Ishikawa (cell line): ENCODE data around the gene GALNTL6.

Experiments used
- CEBPB ChIP-seq: IDR thresholded peaks from 2 replicates; pipeline ENCODE4 v1.6.1; 2012
- CREB1 ChIP-seq: IDR thresholded peaks from 2 replicates; pipeline ENCODE4 v1.6.1; 2012; ENCODE audit warnings: low read depth
- EGR1 ChIP-seq: IDR thresholded peaks from 2 replicates; pipeline ENCODE4 v1.6.1; 2012
- EP300 ChIP-seq: IDR thresholded peaks from 2 replicates; pipeline ENCODE4 v1.6.1; 2012; ENCODE audit warnings: borderline replicate concordance
- FOXM1 ChIP-seq: IDR thresholded peaks from 2 replicates; pipeline ENCODE4 v1.6.1; 2012; ENCODE audit warnings: low read depth, borderline replicate concordance
- NFIC ChIP-seq: IDR thresholded peaks from 2 replicates; pipeline ENCODE4 v1.6.1; 2012
- RAD21 ChIP-seq: IDR thresholded peaks from 2 replicates; pipeline ENCODE4 v1.6.1; 2012; ENCODE audit warnings: low read depth
- TAF1 ChIP-seq: IDR thresholded peaks from 2 replicates; pipeline ENCODE4 v1.6.1; 2012; ENCODE audit warnings: low read depth, mild to moderate bottlenecking
- TCF12 ChIP-seq: IDR thresholded peaks from 2 replicates; pipeline ENCODE4 v1.6.1; 2012; ENCODE audit warnings: low read depth
- TEAD4 ChIP-seq: IDR thresholded peaks from 2 replicates; pipeline ENCODE4 v1.6.1; 2012
- YY1 ChIP-seq: IDR thresholded peaks from 2 replicates; pipeline ENCODE4 v1.6.1; 2012; ENCODE audit warnings: low read depth
- ZBTB7A ChIP-seq: IDR thresholded peaks from 2 replicates; pipeline ENCODE4 v1.6.1; 2012; ENCODE audit warnings: low read depth
- TF ChIP-seq, protein P1 (sequence below): IDR thresholded peaks from 2 replicates; pipeline ENCODE4 v1.6.1; 2012
- TF ChIP-seq, protein P2 (sequence below): IDR thresholded peaks from 2 replicates; pipeline ENCODE4 v1.6.1; 2012; ENCODE audit warnings: low read depth, mild to moderate bottlenecking
- TF ChIP-seq, protein P3 (sequence below): IDR thresholded peaks from 2 replicates; pipeline ENCODE4 v1.6.1; 2012

GALNTL6 gene

DNA sequence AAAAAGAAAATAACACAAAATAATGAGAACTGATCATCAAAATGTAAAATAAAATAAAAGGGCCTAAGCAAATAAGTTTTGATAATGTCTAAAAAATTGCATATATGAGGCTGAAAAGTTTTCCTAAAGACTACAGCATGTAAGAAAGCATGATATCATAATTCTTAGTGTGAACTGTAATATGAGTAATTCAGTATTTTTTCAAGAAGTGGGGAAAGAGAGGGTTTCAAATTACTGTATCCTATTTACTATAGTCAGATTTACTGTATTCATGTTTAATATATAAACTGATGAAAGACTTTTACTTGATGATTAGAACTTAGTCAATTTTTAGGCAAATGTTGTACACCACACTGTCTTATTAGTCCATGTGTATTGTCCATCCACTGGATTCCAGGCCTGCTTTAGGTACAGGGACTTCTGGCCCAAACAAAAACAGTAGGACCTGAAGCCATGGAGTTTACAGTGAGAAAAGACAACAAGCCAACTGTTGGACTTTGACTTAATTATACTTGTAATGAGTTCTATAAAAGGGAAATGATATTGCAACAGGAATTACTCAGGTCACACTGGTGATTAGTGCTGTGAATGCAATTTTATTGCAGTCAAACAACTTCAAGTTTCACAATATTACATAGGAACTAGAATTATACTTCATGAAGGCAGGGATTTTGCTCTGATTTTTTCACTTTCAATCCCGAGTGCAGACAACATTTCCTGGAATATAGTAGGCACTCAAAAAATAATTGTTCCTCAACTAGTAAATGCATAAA, 837.7 kb downstream of the GALNTL6 start:
- TF ChIP-seq RAD21 = no peak

DNA sequence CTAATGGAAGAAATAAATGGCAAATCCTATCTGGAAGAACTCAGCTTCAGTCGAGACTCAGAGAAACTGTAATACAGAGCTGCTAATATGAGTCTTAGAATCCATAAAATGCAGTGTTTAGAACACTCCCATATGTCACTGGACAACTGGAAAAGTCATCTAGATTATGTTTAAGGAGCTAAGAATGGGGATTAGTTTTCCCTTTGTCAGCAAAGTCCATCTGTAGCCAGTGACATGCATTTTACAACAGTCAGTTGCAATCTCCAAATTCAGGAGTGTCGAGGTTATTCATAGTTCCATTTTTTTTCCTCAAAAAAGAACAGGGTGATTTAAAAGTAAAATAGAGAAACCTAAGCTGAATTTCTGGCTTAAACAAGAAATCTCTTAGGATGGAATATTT, 838.8 kb downstream of the GALNTL6 start:
- TF ChIP-seq RAD21 = no peak
- TF ChIP-seq TCF12 = no peak
- TF ChIP-seq CREB1 = no peak
- TF ChIP-seq FOXM1 = no peak
- TF ChIP-seq, protein P1, sequence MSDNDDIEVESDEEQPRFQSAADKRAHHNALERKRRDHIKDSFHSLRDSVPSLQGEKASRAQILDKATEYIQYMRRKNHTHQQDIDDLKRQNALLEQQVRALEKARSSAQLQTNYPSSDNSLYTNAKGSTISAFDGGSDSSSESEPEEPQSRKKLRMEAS = no peak
- TF ChIP-seq NFIC = no peak
- no peak for TF ChIP-seq YY1
- TF ChIP-seq CEBPB = no peak
- no peak for TF ChIP-seq EP300
- TF ChIP-seq EGR1 = no peak
- TF ChIP-seq ZBTB7A = no peak
- no peak for TF ChIP-seq TAF1
- TF ChIP-seq, protein P2, sequence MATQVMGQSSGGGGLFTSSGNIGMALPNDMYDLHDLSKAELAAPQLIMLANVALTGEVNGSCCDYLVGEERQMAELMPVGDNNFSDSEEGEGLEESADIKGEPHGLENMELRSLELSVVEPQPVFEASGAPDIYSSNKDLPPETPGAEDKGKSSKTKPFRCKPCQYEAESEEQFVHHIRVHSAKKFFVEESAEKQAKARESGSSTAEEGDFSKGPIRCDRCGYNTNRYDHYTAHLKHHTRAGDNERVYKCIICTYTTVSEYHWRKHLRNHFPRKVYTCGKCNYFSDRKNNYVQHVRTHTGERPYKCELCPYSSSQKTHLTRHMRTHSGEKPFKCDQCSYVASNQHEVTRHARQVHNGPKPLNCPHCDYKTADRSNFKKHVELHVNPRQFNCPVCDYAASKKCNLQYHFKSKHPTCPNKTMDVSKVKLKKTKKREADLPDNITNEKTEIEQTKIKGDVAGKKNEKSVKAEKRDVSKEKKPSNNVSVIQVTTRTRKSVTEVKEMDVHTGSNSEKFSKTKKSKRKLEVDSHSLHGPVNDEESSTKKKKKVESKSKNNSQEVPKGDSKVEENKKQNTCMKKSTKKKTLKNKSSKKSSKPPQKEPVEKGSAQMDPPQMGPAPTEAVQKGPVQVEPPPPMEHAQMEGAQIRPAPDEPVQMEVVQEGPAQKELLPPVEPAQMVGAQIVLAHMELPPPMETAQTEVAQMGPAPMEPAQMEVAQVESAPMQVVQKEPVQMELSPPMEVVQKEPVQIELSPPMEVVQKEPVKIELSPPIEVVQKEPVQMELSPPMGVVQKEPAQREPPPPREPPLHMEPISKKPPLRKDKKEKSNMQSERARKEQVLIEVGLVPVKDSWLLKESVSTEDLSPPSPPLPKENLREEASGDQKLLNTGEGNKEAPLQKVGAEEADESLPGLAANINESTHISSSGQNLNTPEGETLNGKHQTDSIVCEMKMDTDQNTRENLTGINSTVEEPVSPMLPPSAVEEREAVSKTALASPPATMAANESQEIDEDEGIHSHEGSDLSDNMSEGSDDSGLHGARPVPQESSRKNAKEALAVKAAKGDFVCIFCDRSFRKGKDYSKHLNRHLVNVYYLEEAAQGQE = no peak
- TF ChIP-seq, protein P3, sequence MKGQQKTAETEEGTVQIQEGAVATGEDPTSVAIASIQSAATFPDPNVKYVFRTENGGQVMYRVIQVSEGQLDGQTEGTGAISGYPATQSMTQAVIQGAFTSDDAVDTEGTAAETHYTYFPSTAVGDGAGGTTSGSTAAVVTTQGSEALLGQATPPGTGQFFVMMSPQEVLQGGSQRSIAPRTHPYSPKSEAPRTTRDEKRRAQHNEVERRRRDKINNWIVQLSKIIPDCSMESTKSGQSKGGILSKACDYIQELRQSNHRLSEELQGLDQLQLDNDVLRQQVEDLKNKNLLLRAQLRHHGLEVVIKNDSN = no peak
- no peak for TF ChIP-seq TEAD4

DNA sequence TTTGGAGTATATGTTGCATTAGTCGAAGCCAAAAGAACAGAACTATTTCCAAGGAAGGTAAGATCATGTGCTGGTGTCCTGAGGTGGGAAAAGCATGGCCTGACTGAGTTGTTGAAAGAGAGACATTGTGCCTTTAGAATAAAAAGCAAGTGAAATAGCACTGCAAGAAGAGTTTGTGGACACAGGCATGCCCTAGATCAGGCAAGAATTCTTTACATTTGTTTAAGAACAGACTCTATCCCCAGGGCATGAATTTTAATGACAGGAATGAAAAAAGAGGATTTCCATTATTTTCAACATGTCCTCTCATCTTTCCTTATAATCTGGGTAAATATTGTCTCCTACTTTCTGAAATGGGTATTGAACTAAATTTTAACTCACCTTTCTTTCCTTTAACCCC, 839.2 kb downstream of the GALNTL6 start:
- TF ChIP-seq EP300 (no peak), TEAD4 (no peak), EGR1 (no peak), NFIC (no peak), TAF1 (no peak), CREB1 (no peak), YY1 (no peak), CEBPB (no peak), RAD21 (no peak), FOXM1 (no peak), ZBTB7A (no peak), TCF12 (no peak)
- TF ChIP-seq, protein P2 = no peak
- TF ChIP-seq, protein P1 = no peak
- TF ChIP-seq, protein P3 = no peak

DNA sequence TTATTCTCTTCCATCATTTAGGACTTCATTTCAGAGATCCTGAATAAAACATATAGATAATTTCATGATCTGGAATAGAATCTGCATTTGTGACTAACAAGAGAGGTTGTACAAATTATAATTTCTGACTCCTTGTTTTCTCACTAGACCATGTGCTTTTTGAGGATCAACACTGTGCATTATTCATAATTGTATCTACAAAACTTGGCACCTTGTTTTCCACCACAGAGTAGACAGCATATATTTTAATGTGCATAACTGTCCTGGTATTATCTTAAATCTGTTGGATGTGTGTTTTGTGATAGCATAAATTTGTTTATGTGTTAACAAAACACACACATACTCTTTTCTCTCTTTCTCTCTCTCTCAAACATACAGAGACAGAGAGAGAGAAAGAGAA, 840.5 kb downstream of the GALNTL6 start:
- TF ChIP-seq ZBTB7A = no peak
- TF ChIP-seq EP300 = no peak
- no peak for TF ChIP-seq CREB1
- no peak for TF ChIP-seq TEAD4
- TF ChIP-seq RAD21 = no peak
- no peak for TF ChIP-seq EGR1
- TF ChIP-seq NFIC = no peak
- TF ChIP-seq, protein P2 = no peak
- TF ChIP-seq, protein P1 = no peak
- no peak for TF ChIP-seq YY1
- no peak for TF ChIP-seq FOXM1
- TF ChIP-seq TAF1 = no peak
- no peak for TF ChIP-seq TCF12
- TF ChIP-seq CEBPB = no peak
- TF ChIP-seq, protein P3 = no peak
